Left lung (tissue), 10 donors: ENCODE data around the gene KCNRG. TPM values are rescaled to one million over a fixed set of nuclear protein-coding genes. Genes with fewer than 3 reads are reported as not detected.

Experiments used
- ATAC-seq: fragments of 200-7000 bp; cut with Tn5 transposase; one replicate; pipeline ENCODE4 v1.9.1; 2020; ENCODE audit warnings: moderate library complexity
- DNase-seq, 4 donors: peaks; one replicate each; pipeline ENCODE4 v3.0.0-alpha.2; 2013 to 2020
- H3K27ac ChIP-seq, 2 donors: fragments of 200-600 bp; sonication (generic) in 1 of 2; one replicate each; pipeline versions ENCODE4 v1.5.0 to v1.8.0; 2020 to 2021
- H3K27me3 ChIP-seq, 2 donors: fragments of 200-600 bp; sonication (generic) in 1 of 2; one replicate each; pipeline versions ENCODE4 v1.5.0 to v1.8.0; 2020 to 2021
- H3K36me3 ChIP-seq, 2 donors: fragments of 200-600 bp; sonication (generic) in 1 of 2; one replicate each; pipeline versions ENCODE4 v1.5.0 to v1.8.0; 2020 to 2021
- H3K4me1 ChIP-seq, 2 donors: fragments of 200-600 bp; one replicate each; pipeline ENCODE4 v1.8.0; 2021
- H3K4me3 ChIP-seq, 2 donors: fragments of 200-600 bp; sonication (generic) in 1 of 2; one replicate each; pipeline versions ENCODE4 v1.5.0 to v1.8.0; 2020 to 2021; ENCODE audit warnings: mild to moderate bottlenecking in 1 of 2
- H3K9me3 ChIP-seq, 2 donors: fragments of 200-600 bp; sonication (generic) in 1 of 2; one replicate each; pipeline versions ENCODE4 v1.5.0 to v1.8.0; 2020 to 2021
- CTCF ChIP-seq, 2 donors: fragments of 200-600 bp; sonication (generic) in 1 of 2; IDR thresholded peaks; one replicate each; pipeline versions ENCODE4 v1.5.0 to v1.8.0; 2021; ENCODE audit warnings: antibody characterized with exemption in 2 of 2
- intact Hi-C, 2 donors: fragments of 100-400 bp; cut with DNase I; formaldehyde crosslinking; loops; one replicate each; pipeline versions ENCODE4 v1.11.2 to v1.14.2; 2022
- polyA plus RNA-seq, 6 donors: library from polyadenylated mRNA; unstranded; fragments of 120-200 nt; gene quantifications; one replicate each; pipeline ENCODE4 v1.2.1, GENCODE V29; 2013; ENCODE audit not compliant: insufficient read length in 6 of 6
- total RNA-seq, 2 donors: library from RNA; stranded (reverse); fragmentation: NEBNext Ultra II Directional; extraction: Animal tissue kit (Norgen Biotek cat#: 25700); gene quantifications; one replicate each; pipeline ENCODE4 v1.2.1, GENCODE V29; 2021
- donor health status: DM: no; HTN: yes; CAD: no.
- donor health status: DM: no; HTN: no; CAD: no.

KCNRG gene
- total and polyA plus RNA-seq, 8 donors: 0.67 to 7.1 (median 3.2) TPM

- H3K27me3 ChIP-seq: no peaks in the 10 kb centered on the region
- no peak for ATAC-seq
- no peak for DNase-seq
- intact Hi-C loops: no loop called here
- no peak for TF ChIP-seq CTCF (IDR thresholded peaks at IDR 0.05)
- no peak overlapping the region for H3K4me3 ChIP-seq
- H3K9me3 ChIP-seq: no peaks in the 10 kb centered on the region
- peaks cover 0 to 18% of the 10 kb centered on the region in 2 donors for H3K36me3 ChIP-seq
- H3K4me1 ChIP-seq: peaks cover 0 to 11% of the 10 kb centered on the region in 2 donors
- no peak overlapping the region for H3K27ac ChIP-seq
Observed at GRCh38 chr13:49993111-49993510, 22.1 kb upstream of the KCNRG start.

- Histone ChIP-seq H3K27ac (no peak overlapping the region), H3K4me1 (peaks cover 3 to 16% of the 10 kb centered on the region in 2 donors), H3K4me3 (no peak overlapping the region), H3K9me3 (no peaks in the 10 kb centered on the region), H3K36me3 (peaks cover 0 to 14% of the 10 kb centered on the region in 2 donors), H3K27me3 (no peaks in the 10 kb centered on the region)
- no peak for TF ChIP-seq CTCF (IDR thresholded peaks at IDR 0.05)
- no peak for DNase-seq
- intact Hi-C loops: no loop called here
- ATAC-seq: no peak
Observed at GRCh38 chr13:49993666-49994065, 21.6 kb upstream of the KCNRG start.

- Histone ChIP-seq H3K36me3 (peaks cover 0 to 25% of the 10 kb centered on the region in 2 donors), H3K4me3 (peak overlapping the region; percentile 71 to 76), H3K9me3 (no peaks in the 10 kb centered on the region), H3K4me1 (peaks cover 18 to 36% of the 10 kb centered on the region in 2 donors), H3K27ac (peak overlapping the region; percentile 95 to 99), H3K27me3 (no peaks in the 10 kb centered on the region)
- intact Hi-C loops: loop anchor here in 1 of 2 donors (5.0 kb wide), 1 partner anchor 87 kb away; no protein-coding TSS in a partner anchor
- ATAC-seq (no peak), DNase-seq (peak in 1 of 4 donors; percentile 39)
- TF ChIP-seq CTCF (IDR thresholded peaks at IDR 0.05): no peak
Observed at GRCh38 chr13:49995625-49996101, 19.6 kb upstream of the KCNRG start.

GRCh38 chr13:49996161-49996915 is 18.9 kb upstream of the KCNRG start:
- peak; percentile 86 to 99 (median 94) for DNase-seq
- peak overlapping the region; percentile 71 to 76 for H3K4me3 ChIP-seq
- ATAC-seq: peak; percentile 82
- H3K27me3 ChIP-seq: no peaks in the 10 kb centered on the region
- intact Hi-C loops: loop anchor here in 1 of 2 donors (5.0 kb wide), 1 partner anchor 86 kb away; no protein-coding TSS in a partner anchor
- peaks cover 22 to 43% of the 10 kb centered on the region in 2 donors for H3K4me1 ChIP-seq
- peak overlapping the region; percentile 95 to 99 for H3K27ac ChIP-seq
- no peaks in the 10 kb centered on the region for H3K9me3 ChIP-seq
- H3K36me3 ChIP-seq: peaks cover 0 to 26% of the 10 kb centered on the region in 2 donors
- no peak for TF ChIP-seq CTCF (IDR thresholded peaks at IDR 0.05)
